Measurements from ENCODE around the gene SIPA1L3.
A peak's percentile ranks its signal among the peaks of the same experiment; 100 is the strongest.

Gene SIPA1L3

GRCh38 chr19:38180071-38180470 is 273.1 kb downstream of the SIPA1L3 start:
- DNase-seq (ENCODE audit: low read depth in 2 of 3, low spot score in 1 of 3): no peak

DNA sequence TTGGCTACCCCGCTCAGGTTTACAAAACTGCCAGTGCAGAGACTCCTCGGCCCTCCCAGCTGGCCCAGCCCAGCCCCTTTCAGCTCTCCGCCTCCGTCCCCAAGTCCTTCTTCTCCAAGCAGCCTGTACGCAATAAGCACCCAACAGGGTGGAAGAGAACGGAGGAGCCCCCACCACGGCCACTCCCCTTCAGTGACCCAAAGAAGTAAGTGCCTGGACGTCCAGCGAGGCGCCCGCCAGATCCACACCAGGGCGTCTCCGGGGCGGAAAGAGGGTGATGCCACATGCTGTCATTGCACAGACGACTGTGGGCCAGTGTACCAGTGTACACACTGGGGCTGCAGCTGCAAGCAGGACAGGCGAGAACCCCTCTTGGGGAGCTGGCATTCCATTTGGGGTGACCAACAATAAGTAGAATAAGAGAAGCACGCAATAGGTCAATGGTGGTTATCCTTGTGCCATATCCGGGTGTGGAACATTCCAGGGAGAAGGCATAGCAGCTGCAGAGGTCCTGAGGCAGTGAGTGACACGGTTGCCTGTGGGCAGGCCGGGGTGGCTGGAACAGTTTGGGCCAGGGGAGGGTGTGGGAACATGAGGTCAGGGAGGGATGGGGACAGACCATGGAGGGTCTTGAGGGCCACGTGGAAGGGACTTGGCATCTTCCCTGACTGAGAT is 275.7 kb downstream of the SIPA1L3 start:
- no peak for DNase-seq (ENCODE audit: low read depth in 2 of 3, low spot score in 1 of 3)

DNA sequence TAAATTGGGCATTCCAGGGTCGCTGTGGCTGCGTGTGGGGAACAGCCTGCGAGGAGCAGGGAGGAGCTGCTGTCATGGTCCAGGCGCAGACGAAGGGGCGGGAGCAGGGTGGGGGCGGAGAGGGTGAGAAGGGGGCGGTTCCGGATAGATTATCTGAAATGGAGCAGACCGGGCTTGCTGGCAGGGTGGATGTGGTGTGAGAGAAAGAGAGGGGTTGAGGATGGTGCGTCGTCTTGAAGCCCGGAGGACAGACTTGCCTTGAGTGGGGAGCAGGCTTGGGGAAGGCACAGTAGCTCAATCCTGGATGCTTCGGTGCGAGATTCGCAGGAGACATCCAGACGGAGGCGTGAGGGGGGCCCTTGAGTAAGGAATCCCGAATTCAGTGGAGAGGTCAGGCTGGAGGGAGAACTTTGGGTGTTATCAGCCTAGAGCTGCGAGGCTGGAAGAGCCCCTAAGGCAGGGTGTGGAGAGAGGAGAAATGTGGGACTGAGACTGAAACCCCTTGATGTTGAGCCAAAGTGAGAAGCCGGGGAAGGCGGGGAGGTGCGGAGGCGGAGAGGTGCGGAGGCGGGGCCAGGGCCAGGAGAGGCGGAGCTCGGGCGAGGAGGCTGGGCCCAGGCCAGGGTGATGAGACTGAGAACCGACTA is 276.4 kb downstream of the SIPA1L3 start:
- no peak for DNase-seq (ENCODE audit: low read depth in 2 of 3, low spot score in 1 of 3)

DNA sequence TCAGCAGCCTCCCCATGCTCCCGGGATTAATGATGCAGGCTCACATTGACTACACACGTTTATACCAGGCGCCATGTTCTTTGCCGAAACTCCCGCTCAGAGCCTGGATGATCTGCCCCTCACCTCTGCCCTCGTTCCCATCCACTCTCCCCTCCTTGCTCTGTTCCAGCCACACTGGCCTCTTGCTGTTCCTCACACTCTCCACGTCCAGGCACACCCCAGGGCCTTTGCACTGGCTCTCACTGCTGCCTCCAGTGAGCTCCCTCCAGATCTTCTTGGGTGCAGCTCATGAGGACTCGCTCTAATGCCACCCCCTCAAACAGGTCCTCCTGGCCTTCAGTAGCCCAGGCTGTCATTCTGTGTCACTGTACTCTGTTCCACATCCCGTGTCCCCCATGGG is 277.8 kb downstream of the SIPA1L3 start:
- no peak for DNase-seq (ENCODE audit: low read depth in 2 of 3, low spot score in 1 of 3)

DNA sequence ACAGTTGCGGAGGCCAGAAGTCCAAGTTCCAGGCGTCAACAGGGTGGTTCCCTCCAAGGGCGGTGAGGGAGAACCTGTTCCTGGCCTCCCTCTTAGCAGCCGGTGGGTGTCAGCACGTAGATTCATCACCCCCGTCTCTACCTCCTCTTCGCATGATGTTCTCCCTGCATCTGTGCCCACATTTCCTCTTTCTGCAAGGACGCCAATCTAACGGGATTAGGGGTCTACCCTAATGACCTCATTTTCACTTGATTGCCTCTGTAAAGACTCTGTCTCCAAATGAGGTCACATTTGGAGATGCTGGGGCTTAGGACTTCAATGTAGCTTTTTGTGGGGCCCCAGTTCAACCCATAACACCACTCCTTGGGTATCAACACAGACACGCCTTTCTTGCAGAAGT is 278.6 kb downstream of the SIPA1L3 start:
- DNase-seq (ENCODE audit: low read depth in 2 of 3, low spot score in 1 of 3): no peak

DNA sequence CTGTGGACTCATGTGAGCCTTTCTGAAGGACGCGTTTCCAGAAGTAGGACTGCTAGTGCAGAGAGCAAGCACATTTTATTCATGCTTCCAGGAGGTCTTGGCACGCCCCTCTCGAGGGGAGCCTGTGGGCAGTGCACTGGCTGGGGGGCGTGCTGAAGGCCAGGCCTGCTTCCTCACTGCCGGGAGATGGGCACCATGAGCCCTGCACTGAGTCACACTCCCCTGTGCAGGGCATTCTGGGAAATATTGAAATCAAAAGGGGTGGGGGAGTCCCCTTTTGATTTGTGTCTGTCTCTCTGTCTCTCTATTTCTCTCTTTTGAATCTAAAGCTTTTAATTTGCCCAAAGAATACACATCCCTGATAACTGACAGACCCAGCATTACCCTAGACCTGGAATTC is 283.1 kb downstream of the SIPA1L3 start:
- peak in 1 of 3 donors; percentile 19 for DNase-seq (ENCODE audit: low read depth in 2 of 3, low spot score in 1 of 3)

- DNase-seq (ENCODE audit: low read depth in 2 of 3, low spot score in 1 of 3): no peak
Measured at GRCh38 chr19:38190793-38191192, 283.8 kb downstream of the SIPA1L3 start.

GRCh38 chr19:38191747-38192146 is 284.7 kb downstream of the SIPA1L3 start:
- DNase-seq (ENCODE audit: low read depth in 2 of 3, low spot score in 1 of 3): no peak

GRCh38 chr19:38193445-38193844 is 286.4 kb downstream of the SIPA1L3 start:
- DNase-seq (ENCODE audit: low read depth in 2 of 3, low spot score in 1 of 3): no peak

GRCh38 chr19:38194061-38194701 is 287.2 kb downstream of the SIPA1L3 start:
- no peak for DNase-seq (ENCODE audit: low read depth in 2 of 3, low spot score in 1 of 3)

- DNase-seq (ENCODE audit: low read depth in 2 of 3, low spot score in 1 of 3): no peak
Measured at GRCh38 chr19:38195237-38195636, 288.2 kb downstream of the SIPA1L3 start.

GRCh38 chr19:38196245-38196837 is 289.3 kb downstream of the SIPA1L3 start:
- no peak for DNase-seq (ENCODE audit: low read depth in 2 of 3, low spot score in 1 of 3)

DNA sequence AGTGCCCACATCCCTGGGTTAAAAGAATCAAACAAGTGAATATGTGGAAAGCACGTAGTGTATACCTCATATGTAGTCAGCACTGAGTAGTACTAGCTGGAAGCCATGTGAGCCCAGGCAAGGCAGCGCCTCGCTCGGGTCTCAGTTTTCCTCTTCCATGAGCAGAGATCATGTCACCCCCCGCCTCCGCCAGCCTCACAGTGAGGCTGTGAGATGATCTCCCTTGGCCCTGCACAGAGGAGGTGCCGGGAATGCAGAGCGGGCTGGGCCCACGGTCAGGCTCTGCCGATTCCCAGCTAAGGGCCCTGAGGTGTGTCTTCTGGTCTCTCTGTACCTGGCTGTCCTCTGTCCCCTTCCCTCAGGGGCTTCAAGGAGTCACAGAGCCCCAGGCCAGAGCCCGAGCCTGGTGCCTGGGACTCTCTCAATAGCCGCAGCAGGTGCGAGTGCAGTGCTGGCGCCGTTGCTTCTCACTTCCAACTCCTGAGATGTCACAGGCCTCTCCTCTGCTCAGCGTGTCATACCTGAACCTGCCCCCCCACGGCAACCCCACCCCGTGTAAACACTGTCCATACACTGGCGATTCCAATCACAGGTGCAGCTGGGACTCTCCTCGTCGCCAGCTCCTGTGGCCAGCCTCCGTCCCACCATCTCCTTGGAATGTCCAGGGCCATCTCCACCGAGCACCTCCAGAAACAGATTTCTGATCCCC is 290.1 kb downstream of the SIPA1L3 start:
- no peak for DNase-seq (ENCODE audit: low read depth in 2 of 3, low spot score in 1 of 3)

- no peak for DNase-seq (ENCODE audit: low read depth in 2 of 3, low spot score in 1 of 3)
Measured at GRCh38 chr19:38197937-38198704, 291.1 kb downstream of the SIPA1L3 start.

GRCh38 chr19:38199340-38199739 is 292.3 kb downstream of the SIPA1L3 start:
- no peak for DNase-seq (ENCODE audit: low read depth in 2 of 3, low spot score in 1 of 3)

GRCh38 chr19:38201731-38202130 is 294.7 kb downstream of the SIPA1L3 start:
- DNase-seq (ENCODE audit: low read depth in 2 of 3, low spot score in 1 of 3): no peak

- DNase-seq (ENCODE audit: low read depth in 2 of 3, low spot score in 1 of 3): no peak
Measured at GRCh38 chr19:38202504-38202903, 295.5 kb downstream of the SIPA1L3 start.

DNA sequence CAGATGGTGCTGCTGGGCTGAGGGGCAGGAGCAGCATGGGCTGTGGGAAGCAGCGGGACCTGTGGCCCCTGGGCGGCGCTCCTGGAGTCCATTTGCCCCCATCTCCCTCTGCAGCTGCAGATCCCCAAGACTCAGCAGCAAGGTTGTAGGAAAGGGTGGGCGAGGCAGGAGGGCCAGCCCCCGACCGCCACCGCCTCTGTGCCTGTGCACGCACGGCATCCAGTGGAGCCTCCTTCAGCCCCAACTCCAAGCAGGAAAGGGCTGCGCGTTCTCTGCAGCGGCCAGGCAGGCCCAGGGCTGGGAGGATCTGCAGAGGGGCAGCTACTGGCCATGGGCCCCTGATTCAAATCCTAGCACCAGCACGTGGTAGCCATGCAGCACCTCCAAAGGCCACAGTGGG is 296.2 kb downstream of the SIPA1L3 start:
- no peak for DNase-seq (ENCODE audit: low read depth in 2 of 3, low spot score in 1 of 3)

GRCh38 chr19:38204096-38204495 is 297.1 kb downstream of the SIPA1L3 start:
- no peak for DNase-seq (ENCODE audit: low read depth in 2 of 3, low spot score in 1 of 3)

GRCh38 chr19:38204728-38205127 is 297.7 kb downstream of the SIPA1L3 start:
- DNase-seq (ENCODE audit: low read depth in 2 of 3, low spot score in 1 of 3): no peak
